PC-3 (cell line): ENCODE results near the gene TNFRSF9. TPM values are rescaled to one million over a fixed set of nuclear protein-coding genes. Genes with fewer than 3 reads are reported as not detected.

Source experiments
- ATAC-seq: fragments of 200-7000 bp; cut with Tn5 transposase; 2 replicates; pipeline ENCODE4 v1.9.1; 2020; ENCODE audit warnings: mild to moderate bottlenecking, moderate library complexity
- BruUV-seq: library from RNA; stranded (reverse); fragments of 400-500 nt; replicated peaks from 2 replicates; lab custom pipeline; 2021; lab: Mats Ljungman, UMichigan
- CTCF ChIA-PET: fragments of 300-600 bp; sonication (Branson Sonifier 250); formaldehyde crosslinking; loops from one replicate; lab custom pipeline; 2022; ENCODE audit warnings: antibody characterized with exemption; lab: Charles Lee
- POLR2A ChIA-PET: fragments of 300-600 bp; sonication (Branson Sonifier 250); formaldehyde crosslinking; loops from one replicate; lab custom pipeline; 2022; ENCODE audit warnings: antibody characterized with exemption; ENCODE audit not compliant: unreplicated experiment; lab: Charles Lee
- DNase-seq: peaks from one replicate; pipeline ENCODE4 v3.0.0-alpha.2; 2015
- H2AFZ ChIP-seq: fragments of 300-600 bp; sonication (generic); 2 replicates; pipeline ENCODE4 v1.6.0; 2016; ENCODE audit warnings: antibody characterized with exemption, low read length
- H3F3A ChIP-seq: fragments of 300-600 bp; sonication (generic); one replicate; pipeline ENCODE4 v1.6.0; 2017; ENCODE audit warnings: antibody characterized with exemption, low read length, control low read depth, mild to moderate bottlenecking; ENCODE audit not compliant: unreplicated experiment
- H3K27ac ChIP-seq: fragments of 300-600 bp; sonication (generic); 2 replicates; pipeline ENCODE4 v1.5.1; 2016; ENCODE audit warnings: mild to moderate bottlenecking, low read length
- H3K27me3 ChIP-seq: fragments of 300-600 bp; sonication (generic); 2 replicates; pipeline ENCODE4 v1.6.1; 2016; ENCODE audit warnings: low read length, mixed read lengths
- H3K36me3 ChIP-seq: fragments of 300-600 bp; sonication (generic); 2 replicates; pipeline ENCODE4 v1.6.1; 2016; ENCODE audit warnings: low read depth, mixed run types, low read length, mixed read lengths
- H3K4me1 ChIP-seq: fragments of 300-600 bp; sonication (generic); 2 replicates; pipeline ENCODE4 v1.5.1; 2016; ENCODE audit warnings: low read length; ENCODE audit not compliant: insufficient read depth
- H3K4me2 ChIP-seq: fragments of 300-600 bp; sonication (generic); 2 replicates; pipeline ENCODE4 v1.6.0; 2016; ENCODE audit warnings: low read length
- H3K4me3 ChIP-seq: fragments of 300-600 bp; sonication (generic); 2 replicates; pipeline ENCODE4 v1.5.1; 2016; ENCODE audit warnings: mild to moderate bottlenecking, low read length, mixed read lengths
- H3K79me2 ChIP-seq: fragments of 300-600 bp; sonication (generic); 2 replicates; pipeline ENCODE4 v1.6.1; 2017; ENCODE audit warnings: low read length, mixed read lengths
- H3K9ac ChIP-seq: fragments of 300-600 bp; sonication (generic); 2 replicates; pipeline ENCODE4 v1.6.0; 2016; ENCODE audit warnings: mild to moderate bottlenecking, low read length
- H3K9me2 ChIP-seq: fragments of 300-600 bp; sonication (generic); replicated peaks from 2 replicates; pipeline ENCODE4 v1.6.1; 2016; ENCODE audit warnings: mixed run types, low read length, mixed read lengths
- H3K9me3 ChIP-seq: fragments of 300-600 bp; sonication (generic); 2 replicates; pipeline ENCODE4 v1.6.1; 2016; ENCODE audit warnings: low read length, mixed read lengths
- H4K20me1 ChIP-seq: fragments of 300-600 bp; sonication (generic); 2 replicates; pipeline ENCODE4 v1.6.1; 2016; ENCODE audit warnings: low read length, mixed read lengths
- CTCF ChIP-seq: fragments of 300-600 bp; sonication (generic); conservative IDR thresholded peaks from 2 replicates; pipeline ENCODE4 v1.5.1; 2017; ENCODE audit warnings: antibody characterized with exemption, low read depth, mild to moderate bottlenecking, low read length
- EZH2 ChIP-seq: fragments of 300-600 bp; sonication (generic); IDR thresholded peaks from one replicate; pipeline ENCODE4 v1.6.1; 2017; ENCODE audit warnings: antibody characterized with exemption, mild to moderate bottlenecking, low read length; ENCODE audit not compliant: unreplicated experiment
- EZH2phosphoT487 ChIP-seq: fragments of 300-600 bp; sonication (generic); IDR thresholded peaks from 2 replicates; pipeline ENCODE4 v1.6.1; 2018; ENCODE audit warnings: mild to moderate bottlenecking, antibody characterized with exemption, low read length, borderline replicate concordance
- intact Hi-C: fragments of 100-400 bp; cut with micrococcal nuclease; formaldehyde crosslinking; loops from 2 replicates; pipeline ENCODE4 v1.9.0; 2023
- total RNA-seq: library from RNA; depleted of rRNA; stranded (reverse); fragments of >200 nt; gene quantifications from 2 replicates; pipeline ENCODE4 v1.2.3, GENCODE V29; 2014

Gene TNFRSF9
- total RNA-seq, 1 experiment from 2014 or later, result 0.04 TPM

GRCh38 chr1:7888248-7889081, 52.2 kb downstream of the TNFRSF9 start:
- no peak overlapping the region for H2AFZ ChIP-seq
- H3K36me3 ChIP-seq, result no peaks in the 10 kb centered on the region
- TF ChIP-seq EZH2phosphoT487 (no peak), CTCF (no peak)
- no peaks in the 10 kb centered on the region for H3K79me2 ChIP-seq
- H3K9me3 ChIP-seq, result no peaks in the 10 kb centered on the region
- no peak overlapping the region for H3K9ac ChIP-seq
- H3K27ac ChIP-seq, result no peak overlapping the region
- no peaks in the 10 kb centered on the region for H3K9me2 ChIP-seq
- no peak overlapping the region for H3K4me2 ChIP-seq
- no peaks in the 10 kb centered on the region for H3F3A ChIP-seq
- ChIA-PET CTCF (no interaction called here), POLR2A (no interaction called here)
- H3K27me3 ChIP-seq, result no peaks in the 10 kb centered on the region
- no peaks in the 10 kb centered on the region for H4K20me1 ChIP-seq
- peaks cover 15% of the 10 kb centered on the region for H3K4me1 ChIP-seq
- BruUV-seq, result no TSS peak
- intact Hi-C loops, result no loop called here
- ATAC-seq (no peak), DNase-seq (peak; percentile 11)
- no peak overlapping the region for H3K4me3 ChIP-seq

GRCh38 chr1:7886405-7886745, 54.3 kb downstream of the TNFRSF9 start:
- no TSS peak for BruUV-seq
- Histone ChIP-seq H3K9ac (no peak overlapping the region), H4K20me1 (no peaks in the 10 kb centered on the region), H3K4me1 (peaks cover 7% of the 10 kb centered on the region), H3F3A (no peaks in the 10 kb centered on the region), H3K27me3 (no peaks in the 10 kb centered on the region), H3K9me2 (no peaks in the 10 kb centered on the region), H3K36me3 (no peaks in the 10 kb centered on the region), H3K9me3 (no peaks in the 10 kb centered on the region), H3K4me2 (peak overlapping the region; percentile 63), H2AFZ (peak overlapping the region; percentile 58), H3K27ac (no peak overlapping the region), H3K79me2 (no peaks in the 10 kb centered on the region), H3K4me3 (peak overlapping the region; percentile 29; the same call in 1 of the 2 replicates)
- CTCF ChIA-PET, result interaction anchor here (0.5 kb wide), 1 partner anchor 14 kb away, joined by 4 read pairs; no protein-coding TSS in a partner anchor
- ATAC-seq, result peak; percentile 53
- POLR2A ChIA-PET, result no interaction called here
- peak; percentile 40 for DNase-seq
- TF ChIP-seq EZH2phosphoT487 (no peak), EZH2 (no peak), CTCF (no peak)
- intact Hi-C loops, result no loop called here
